Spleen (tissue), 11 donors: ENCODE measurements around the gene TIPARP. TPM values are rescaled to one million over a fixed set of nuclear protein-coding genes. Genes with fewer than 3 reads are reported as not detected.

Experiments used
- DNase-seq: peaks from one replicate; pipeline ENCODE4 v3.0.0-alpha.2; 2020
- H3K27ac ChIP-seq, 8 donors: fragments of 200-600 bp; sonication (generic) in 7 of 8; 1 replicate in 4 of 8; 2 replicates in 4 of 8; pipeline versions ENCODE4 v1.5.0 to v1.8.0; 2016 to 2021; ENCODE audit warnings: inconsistent platforms in 4 of 8, mild to moderate bottlenecking in 4 of 8, moderate library complexity in 1 of 8
- H3K27me3 ChIP-seq, 7 donors: fragments of 200-600 bp; sonication (generic) in 6 of 7; replicated peaks in 1 of 7; 1 replicate in 4 of 7; 2 replicates in 3 of 7; pipeline versions ENCODE4 v1.5.0 to v1.8.0; 2016 to 2021; ENCODE audit warnings: inconsistent platforms in 3 of 7, mild to moderate bottlenecking in 1 of 7
- H3K36me3 ChIP-seq, 6 donors: fragments of 200-600 bp; sonication (generic) in 5 of 6; 1 replicate in 4 of 6; 2 replicates in 2 of 6; pipeline versions ENCODE4 v1.5.0 to v1.8.0; 2016 to 2021; ENCODE audit warnings: inconsistent platforms in 2 of 6
- H3K4me1 ChIP-seq, 6 donors: fragments of 200-600 bp; sonication (generic) in 5 of 6; 1 replicate in 3 of 6; 2 replicates in 3 of 6; pipeline versions ENCODE4 v1.5.0 to v1.8.0; 2016 to 2021; ENCODE audit warnings: inconsistent platforms in 3 of 6
- H3K4me3 ChIP-seq, 8 donors: fragments of 200-600 bp; sonication (generic) in 7 of 8; 1 replicate in 4 of 8; 2 replicates in 4 of 8; pipeline versions ENCODE4 v1.5.0 to v1.8.0; 2016 to 2021; ENCODE audit warnings: inconsistent platforms in 4 of 8, mild to moderate bottlenecking in 4 of 8, moderate library complexity in 2 of 8
- H3K9me3 ChIP-seq, 8 donors: fragments of 200-600 bp; sonication (generic) in 7 of 8; 1 replicate in 4 of 8; 2 replicates in 4 of 8; pipeline versions ENCODE4 v1.5.0 to v1.8.0; 2016 to 2021; ENCODE audit warnings: inconsistent platforms in 4 of 8
- CTCF ChIP-seq, 11 experiments: fragments of 200-600 bp in 7 of 11; fragments of 450-650 bp in 4 of 11; sonication (generic) in 4 of 11; IDR thresholded peaks in 8 of 11; conservative IDR thresholded peaks in 3 of 11; 1 replicate in 7 of 11; 2 replicates in 4 of 11; pipeline versions ENCODE4 v1.4.0 to v1.8.0; 2016 to 2021; ENCODE audit warnings: antibody characterized with exemption in 11 of 11, inconsistent platforms in 4 of 11, mild to moderate bottlenecking in 1 of 11
- POLR2A ChIP-seq, 3 donors: fragments of 450-650 bp; IDR thresholded peaks; one replicate each; pipeline ENCODE4 v1.5.1; 2017; ENCODE audit warnings: antibody characterized with exemption in 3 of 3, mild to moderate bottlenecking in 1 of 3
- POLR2AphosphoS5 ChIP-seq, 3 donors: sonication (generic); formaldehyde crosslinking; IDR thresholded peaks; one replicate each; pipeline ENCODE4 v1.5.1; 2017; ENCODE audit warnings: antibody characterized with exemption in 3 of 3
- WGBS, 5 donors: extraction: QIAGEN DNeasy Blood & Tissue Kit in 3 of 5; methylation state at CpG; one replicate each; pipeline versions ENCODE4 v1.1.5 to v1.1.7; 2013 to 2018; 5-methylcytosine and 5-hydroxymethylcytosine counted together
- intact Hi-C: fragments of 100-400 bp; cut with DNase I; formaldehyde crosslinking; loops from one replicate; pipeline ENCODE4 v1.15.0; 2023; ENCODE audit warnings: low total_unique reads
- polyA plus RNA-seq, 3 donors: library from polyadenylated mRNA; stranded (reverse); fragments of 200-250 nt; gene quantifications; one replicate each; pipeline ENCODE4 v1.2.1, GENCODE V29; 2013
- total RNA-seq, 7 donors: library from RNA; depleted of rRNA in 3 of 7; stranded (reverse); fragments of >200 nt in 3 of 7; fragmentation: NEBNext Ultra II Directional in 4 of 7; extraction: Animal tissue kit (Norgen Biotek cat#: 25700) in 4 of 7; gene quantifications; one replicate each; pipeline versions ENCODE4 v1.1.0 to v1.2.1, GENCODE V29; 2016 to 2021
- donor health status: healthy with polysubstance abuse.
- donor health status: DM: no; HTN: no; CAD: no; lungs with moderate emphysema.
- donor health status: DM: no; HTN: no; CAD: no.
- donor health status: Bipolar disorder and iron deficiency.
- donor health status: healthy.
- donor health status: DM: no; HTN: no; CAD: no.
- donor health status: DM: yes; HTN: yes; CAD: no.

The TIPARP gene
- total and polyA plus RNA-seq, 10 donors, result 4.5 to 39.8 (median 25.1) TPM

DNA sequence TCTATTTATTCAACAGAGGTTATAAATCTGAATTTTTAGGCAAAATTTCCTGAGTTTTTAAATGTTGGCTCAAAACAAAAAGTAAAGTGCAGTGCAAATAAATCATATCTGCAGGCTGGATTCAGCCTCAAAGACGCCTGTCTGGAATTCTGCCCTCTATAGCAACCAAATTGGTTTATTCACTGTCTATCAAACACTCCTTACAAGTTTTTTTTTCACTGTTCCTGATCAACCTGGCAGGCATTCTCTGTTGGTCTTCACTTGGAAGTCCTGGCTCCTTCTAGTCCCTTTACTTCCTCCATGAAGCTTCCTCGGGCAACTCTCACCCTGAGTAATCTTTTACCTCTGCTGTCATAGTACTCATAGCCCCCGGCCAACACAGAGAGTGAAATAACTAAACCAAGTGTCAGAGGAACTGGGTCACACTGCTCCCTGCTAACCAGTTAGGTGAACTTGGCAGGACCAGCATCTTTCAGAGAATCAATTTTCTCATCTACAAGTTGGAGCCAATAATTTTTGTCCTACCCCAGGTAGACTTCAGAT, 36.8 kb upstream of the TIPARP start:
- no peak for DNase-seq
- TF ChIP-seq POLR2A (IDR thresholded peaks at IDR 0.05) (no peak), CTCF (IDR thresholded peaks at IDR 0.05 in 8 of 11, conservative IDR thresholded peaks at IDR 0.05 in 3 of 11) (no peak)
- Histone ChIP-seq H3K4me1 (peaks cover 0 to 5% (median under 1%) of the 10 kb centered on the region in 6 donors), H3K4me3 (no peak overlapping the region), H3K27ac (no peak overlapping the region), H3K9me3 (no peaks in the 10 kb centered on the region), H3K36me3 (no peaks in the 10 kb centered on the region), H3K27me3 (no peaks in the 10 kb centered on the region)
- intact Hi-C loops, result no loop called here
- WGBS, 5 donors, result 42 to 75% (median 50%) methylated on average over 3 of the region's 3 CpGs

DNA sequence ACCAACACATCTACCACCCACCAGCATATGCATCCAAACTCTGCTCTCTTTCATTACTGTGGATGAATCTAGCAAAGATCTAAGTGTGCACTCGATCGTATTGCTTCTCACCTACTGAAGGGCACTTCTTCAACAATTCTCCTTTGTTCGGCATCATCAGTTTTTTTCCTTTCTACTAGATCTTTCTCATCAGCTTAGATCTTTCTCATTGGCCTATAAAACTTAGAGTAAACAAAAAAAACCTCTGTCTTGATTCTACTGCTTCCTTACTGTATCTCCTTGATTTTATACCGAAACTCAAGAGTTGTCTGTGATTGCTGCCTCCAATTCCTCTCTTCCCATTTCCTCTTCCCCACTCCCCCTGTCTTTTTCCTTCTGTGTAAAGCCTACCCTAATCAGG, 36.1 kb upstream of the TIPARP start:
- Histone ChIP-seq H3K4me1 (peaks cover 0 to 12% (median 5%) of the 10 kb centered on the region in 6 donors), H3K9me3 (no peaks in the 10 kb centered on the region), H3K4me3 (no peak overlapping the region), H3K27ac (no peak overlapping the region), H3K36me3 (no peaks in the 10 kb centered on the region), H3K27me3 (no peaks in the 10 kb centered on the region)
- TF ChIP-seq POLR2A (IDR thresholded peaks at IDR 0.05), result no peak
- intact Hi-C loops, result no loop called here
- DNase-seq, result no peak
- WGBS, 5 donors, result 69 to 94% (median 73%) methylated on average over 3 to 4 of the region's 4 CpGs

DNA sequence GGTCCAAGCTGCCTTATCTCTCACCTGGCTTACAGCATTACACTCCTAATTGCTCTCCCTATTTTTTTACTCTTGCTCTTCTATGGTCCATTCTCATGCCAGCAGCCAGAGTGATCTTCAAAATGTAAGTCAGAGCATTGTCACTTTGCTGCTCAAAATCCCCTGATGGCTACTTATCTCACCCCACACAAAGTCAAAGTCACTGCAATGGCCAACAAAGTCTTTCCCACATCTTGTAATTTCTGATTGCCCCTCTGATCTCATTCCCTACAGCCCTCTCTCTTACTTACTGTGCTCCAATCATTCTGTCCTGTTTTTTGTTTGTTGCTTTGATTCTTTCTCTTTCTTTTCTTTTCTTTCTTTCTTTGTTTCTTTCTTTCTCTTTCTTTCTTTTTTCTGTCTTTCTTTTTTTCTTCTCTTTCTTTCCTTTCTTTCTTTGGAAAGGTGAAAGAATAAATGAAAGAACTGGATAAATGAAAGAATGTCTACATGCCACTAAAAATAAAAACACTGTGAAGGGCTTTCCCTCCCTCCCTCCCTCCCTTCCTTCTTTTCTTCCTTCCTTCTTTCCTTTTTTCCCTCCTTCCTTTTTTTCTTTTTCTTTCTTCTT, 34.9 kb upstream of the TIPARP start:
- Histone ChIP-seq H3K36me3 (no peaks in the 10 kb centered on the region), H3K4me3 (no peak overlapping the region), H3K27me3 (no peaks in the 10 kb centered on the region), H3K9me3 (no peaks in the 10 kb centered on the region), H3K27ac (no peak overlapping the region), H3K4me1 (peaks cover 0 to 24% (median 16%) of the 10 kb centered on the region in 6 donors)
- intact Hi-C loops, result no loop called here
- TF ChIP-seq POLR2AphosphoS5 (IDR thresholded peaks at IDR 0.05) (no peak), POLR2A (IDR thresholded peaks at IDR 0.05) (no peak), CTCF (IDR thresholded peaks at IDR 0.05 in 8 of 11, conservative IDR thresholded peaks at IDR 0.05 in 3 of 11) (no peak)
- DNase-seq, result no peak

GRCh38 chr3:156641618-156641975, 32.8 kb upstream of the TIPARP start:
- Histone ChIP-seq H3K4me3 (no peak overlapping the region), H3K9me3 (no peaks in the 10 kb centered on the region), H3K27ac (no peak overlapping the region), H3K4me1 (peaks cover 0 to 26% (median 16%) of the 10 kb centered on the region in 6 donors), H3K27me3 (no peaks in the 10 kb centered on the region), H3K36me3 (no peaks in the 10 kb centered on the region)
- TF ChIP-seq CTCF (IDR thresholded peaks at IDR 0.05 in 8 of 11, conservative IDR thresholded peaks at IDR 0.05 in 3 of 11), result no peak
- no peak for TF ChIP-seq POLR2A (IDR thresholded peaks at IDR 0.05)
- TF ChIP-seq POLR2AphosphoS5 (IDR thresholded peaks at IDR 0.05), result no peak
- WGBS, 5 donors, result 0 to 98% (median 0%) methylated on average over 1 of the region's 1 CpG
- intact Hi-C loops, result no loop called here
- no peak for DNase-seq
